Measurements from ENCODE around the gene CDRT15L2.
"Not testable (repeated sequence)": the region's sequence is repeated elsewhere in the genome, so short reads cannot be mapped to it uniquely, and the experiment has no call there.

DNA sequence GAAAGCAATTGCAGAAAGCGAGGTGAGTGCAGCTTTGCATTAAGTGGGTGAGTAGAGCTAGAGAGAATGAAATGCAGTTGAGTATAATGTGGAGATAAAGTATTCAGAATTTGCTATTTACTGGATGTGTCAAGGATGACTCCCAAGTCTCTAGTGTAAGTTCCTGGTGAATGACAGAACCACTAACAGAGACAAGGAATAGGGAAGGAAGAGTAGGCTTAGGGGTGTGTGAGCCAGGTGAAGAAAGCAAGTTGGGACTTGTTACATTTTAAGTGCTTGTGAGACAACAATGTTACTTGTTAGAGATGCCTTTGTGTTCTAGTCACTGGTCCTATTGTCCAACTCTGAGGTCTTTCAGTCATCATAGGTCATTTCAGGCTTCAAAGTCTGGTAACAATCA lies 26.0 kb downstream of the CDRT15L2 start:
- TF ChIP-seq PHTF2 (CRISPR knock-in tag; IDR thresholded peaks at IDR 0.05); SRSF1 (IDR thresholded peaks at IDR 0.05; ENCODE audit: low read depth, low read length); PHF8 (IDR thresholded peaks at IDR 0.05; ENCODE audit: borderline replicate concordance, low read length); GMEB1 (CRISPR knock-in tag; IDR thresholded peaks at IDR 0.05); POLR2AphosphoS5 (IDR thresholded peaks at IDR 0.05; ENCODE audit: control insufficient read depth, insufficient read depth, low read depth, low read length); GTF2E2 (tag; IDR thresholded peaks at IDR 0.05); EZH2 (IDR thresholded peaks at IDR 0.05; ENCODE audit: borderline replicate concordance, low read depth, low read length); CHD2 (IDR thresholded peaks at IDR 0.05; ENCODE audit: low read depth, low read length): not testable (repeated sequence)
- TF ChIP-seq, protein P1, sequence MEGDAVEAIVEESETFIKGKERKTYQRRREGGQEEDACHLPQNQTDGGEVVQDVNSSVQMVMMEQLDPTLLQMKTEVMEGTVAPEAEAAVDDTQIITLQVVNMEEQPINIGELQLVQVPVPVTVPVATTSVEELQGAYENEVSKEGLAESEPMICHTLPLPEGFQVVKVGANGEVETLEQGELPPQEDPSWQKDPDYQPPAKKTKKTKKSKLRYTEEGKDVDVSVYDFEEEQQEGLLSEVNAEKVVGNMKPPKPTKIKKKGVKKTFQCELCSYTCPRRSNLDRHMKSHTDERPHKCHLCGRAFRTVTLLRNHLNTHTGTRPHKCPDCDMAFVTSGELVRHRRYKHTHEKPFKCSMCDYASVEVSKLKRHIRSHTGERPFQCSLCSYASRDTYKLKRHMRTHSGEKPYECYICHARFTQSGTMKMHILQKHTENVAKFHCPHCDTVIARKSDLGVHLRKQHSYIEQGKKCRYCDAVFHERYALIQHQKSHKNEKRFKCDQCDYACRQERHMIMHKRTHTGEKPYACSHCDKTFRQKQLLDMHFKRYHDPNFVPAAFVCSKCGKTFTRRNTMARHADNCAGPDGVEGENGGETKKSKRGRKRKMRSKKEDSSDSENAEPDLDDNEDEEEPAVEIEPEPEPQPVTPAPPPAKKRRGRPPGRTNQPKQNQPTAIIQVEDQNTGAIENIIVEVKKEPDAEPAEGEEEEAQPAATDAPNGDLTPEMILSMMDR (IDR thresholded peaks at IDR 0.05 in 2 of 3, conservative IDR thresholded peaks at IDR 0.05 in 1 of 3; ENCODE audit: insufficient read depth in 2 of 3, low read depth in 1 of 3, low read length in 3 of 3), result not testable (repeated sequence)
